ENCODE results near the gene PTPRR.

GRCh38 chr12:70950451-70950850 lies 29.9 kb upstream of the PTPRR start:
- no peak for TF ChIP-seq CTCF (IDR thresholded peaks at IDR 0.05)
- TF ChIP-seq POLR2AphosphoS5 (IDR thresholded peaks at IDR 0.05): no peak
- TF ChIP-seq POLR2A (IDR thresholded peaks at IDR 0.05): no peak

Data from suprapubic skin (tissue), 4 donors.